Tibial nerve (tissue), 4 donors: ENCODE measurements around the gene MISP.

Experiments used
- EP300 ChIP-seq, 2 donors: sonication (generic); formaldehyde crosslinking; IDR thresholded peaks; one replicate each; pipeline ENCODE4 v1.6.1; 2017; ENCODE audit warnings: antibody characterized with exemption in 2 of 2, mild to moderate bottlenecking in 1 of 2
- POLR2A ChIP-seq, 2 donors: fragments of 450-650 bp; IDR thresholded peaks; one replicate each; pipeline ENCODE4 v1.6.1; 2017; ENCODE audit warnings: antibody characterized with exemption in 2 of 2, mild to moderate bottlenecking in 2 of 2, moderate library complexity in 2 of 2
- TF ChIP-seq, protein P1 (sequence below), 5 experiments: fragments of 200-600 bp in 3 of 5; fragments of 450-650 bp in 2 of 5; sonication (generic) in 3 of 5; IDR thresholded peaks; one replicate each; pipeline ENCODE4 v1.5.1; 2016 to 2019; ENCODE audit warnings: antibody characterized with exemption in 5 of 5, mild to moderate bottlenecking in 3 of 5, moderate library complexity in 2 of 5

DNA sequence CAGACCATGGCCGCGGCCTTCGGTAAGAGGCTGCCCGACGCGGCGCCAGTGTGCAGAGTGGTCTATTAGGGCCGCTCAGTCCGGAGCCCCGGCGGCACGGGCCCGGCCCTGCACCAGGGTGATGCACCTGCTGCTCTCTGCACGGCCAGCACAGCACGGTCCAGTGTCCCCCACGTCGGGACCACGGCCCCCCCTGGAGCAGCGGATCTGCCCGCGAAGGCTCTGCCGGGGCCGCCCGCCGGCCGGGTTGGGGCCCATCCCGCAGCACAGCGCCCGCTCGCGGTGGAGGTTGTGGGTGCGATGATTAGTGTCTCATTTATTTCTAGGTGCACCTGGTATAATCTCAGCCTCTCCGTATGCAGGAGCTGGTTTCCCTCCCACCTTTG is 54.2 kb downstream of the MISP start:
- TF ChIP-seq, protein P1, sequence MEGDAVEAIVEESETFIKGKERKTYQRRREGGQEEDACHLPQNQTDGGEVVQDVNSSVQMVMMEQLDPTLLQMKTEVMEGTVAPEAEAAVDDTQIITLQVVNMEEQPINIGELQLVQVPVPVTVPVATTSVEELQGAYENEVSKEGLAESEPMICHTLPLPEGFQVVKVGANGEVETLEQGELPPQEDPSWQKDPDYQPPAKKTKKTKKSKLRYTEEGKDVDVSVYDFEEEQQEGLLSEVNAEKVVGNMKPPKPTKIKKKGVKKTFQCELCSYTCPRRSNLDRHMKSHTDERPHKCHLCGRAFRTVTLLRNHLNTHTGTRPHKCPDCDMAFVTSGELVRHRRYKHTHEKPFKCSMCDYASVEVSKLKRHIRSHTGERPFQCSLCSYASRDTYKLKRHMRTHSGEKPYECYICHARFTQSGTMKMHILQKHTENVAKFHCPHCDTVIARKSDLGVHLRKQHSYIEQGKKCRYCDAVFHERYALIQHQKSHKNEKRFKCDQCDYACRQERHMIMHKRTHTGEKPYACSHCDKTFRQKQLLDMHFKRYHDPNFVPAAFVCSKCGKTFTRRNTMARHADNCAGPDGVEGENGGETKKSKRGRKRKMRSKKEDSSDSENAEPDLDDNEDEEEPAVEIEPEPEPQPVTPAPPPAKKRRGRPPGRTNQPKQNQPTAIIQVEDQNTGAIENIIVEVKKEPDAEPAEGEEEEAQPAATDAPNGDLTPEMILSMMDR (IDR thresholded peaks at IDR 0.05) = no peak
- TF ChIP-seq EP300 (IDR thresholded peaks at IDR 0.05) = no peak
- TF ChIP-seq POLR2A (IDR thresholded peaks at IDR 0.05) = no peak
